DOHH2 (cell line): ENCODE data around the gene COL5A1.

Experiments
- H3F3A ChIP-seq: fragments of 200-600 bp; sonication (generic), shearing (Covaris generic); 2 replicates; pipeline ENCODE4 v1.6.0; 2016; ENCODE audit warnings: antibody characterized with exemption, mild to moderate bottlenecking; ENCODE audit not compliant: control insufficient read depth, insufficient read depth
- H3K27ac ChIP-seq: fragments of 200-600 bp; sonication (generic); 2 replicates; pipeline ENCODE4 v1.5.1; 2014; ENCODE audit warnings: low read depth, mild to moderate bottlenecking, low read length, moderate library complexity
- H3K27me3 ChIP-seq: fragments of 200-600 bp; sonication (generic); 2 replicates; pipeline ENCODE4 v1.6.1; 2014; ENCODE audit warnings: mild to moderate bottlenecking, low read length, mixed read lengths; ENCODE audit not compliant: control insufficient read depth
- H3K36me3 ChIP-seq: fragments of 200-600 bp; sonication (generic); 2 replicates; pipeline ENCODE4 v1.6.1; 2014; ENCODE audit warnings: mild to moderate bottlenecking, low read length, moderate library complexity, mixed read lengths; ENCODE audit not compliant: control insufficient read depth
- H3K4me1 ChIP-seq: fragments of 200-600 bp; sonication (generic); 2 replicates; pipeline ENCODE4 v1.6.1; 2014; ENCODE audit warnings: mild to moderate bottlenecking, low read length, mixed read lengths; ENCODE audit not compliant: control insufficient read depth
- H3K4me2 ChIP-seq: fragments of 200-600 bp; sonication (generic); 2 replicates; pipeline ENCODE4 v1.6.0; 2014; ENCODE audit warnings: mild to moderate bottlenecking, low read length, moderate library complexity
- H3K4me3 ChIP-seq: fragments of 200-600 bp; sonication (generic); 2 replicates; pipeline ENCODE4 v1.5.1; 2014; ENCODE audit warnings: mild to moderate bottlenecking, low read length, mixed read lengths
- H3K79me2 ChIP-seq: fragments of 200-600 bp; sonication (generic); 2 replicates; pipeline ENCODE4 v1.6.1; 2014; ENCODE audit warnings: mild to moderate bottlenecking, low read length, mixed read lengths; ENCODE audit not compliant: control insufficient read depth
- H3K9me2 ChIP-seq: fragments of 200-600 bp; sonication (generic); replicated peaks from 2 replicates; pipeline ENCODE4 v1.6.1; 2014; ENCODE audit warnings: mild to moderate bottlenecking, low read length, mixed read lengths; ENCODE audit not compliant: control insufficient read depth
- H3K9me3 ChIP-seq: fragments of 200-600 bp; sonication (generic); 2 replicates; pipeline ENCODE4 v1.6.1; 2014; ENCODE audit warnings: antibody characterized with exemption, low read length, mixed read lengths; ENCODE audit not compliant: control insufficient read depth, insufficient read depth
- H4K20me1 ChIP-seq: fragments of 200-600 bp; sonication (generic); 2 replicates; pipeline ENCODE4 v1.6.0; 2014; ENCODE audit warnings: low read depth, mild to moderate bottlenecking, antibody characterized with exemption, low read length, moderate library complexity; ENCODE audit not compliant: control insufficient read depth, insufficient read depth
- CTCF ChIP-seq: fragments of 200-600 bp; sonication (generic); IDR thresholded peaks from one replicate; pipeline ENCODE4 v1.5.1; 2014; ENCODE audit warnings: antibody characterized with exemption, mild to moderate bottlenecking, low read depth, low read length; ENCODE audit not compliant: poor library complexity, severe bottlenecking
- EZH2phosphoT487 ChIP-seq: fragments of 200-600 bp; sonication (generic); IDR thresholded peaks from 2 replicates; pipeline ENCODE4 v1.6.1; 2017; ENCODE audit warnings: borderline replicate concordance, mild to moderate bottlenecking, antibody characterized with exemption, low read length, moderate library complexity, mixed read lengths

COL5A1 gene

GRCh38 chr9:134593286-134594077 lies 48.1 kb upstream of the COL5A1 start:
- TF ChIP-seq CTCF = no peak
- TF ChIP-seq EZH2phosphoT487 = no peak
- no peaks in the 10 kb centered on the region for H3K36me3 ChIP-seq
- H3F3A ChIP-seq = 0 out of 2 replicates have a peak, but pooled peaks cover 5% of the 10 kb centered on the region
- H3K27me3 ChIP-seq = no peaks in the 10 kb centered on the region
- no peak overlapping the region for H3K4me3 ChIP-seq
- H4K20me1 ChIP-seq = no peaks in the 10 kb centered on the region
- no peaks in the 10 kb centered on the region for H3K79me2 ChIP-seq
- no peaks in the 10 kb centered on the region for H3K4me1 ChIP-seq
- no peak overlapping the region for H3K4me2 ChIP-seq
- H3K27ac ChIP-seq = no peak overlapping the region
- H3K9me3 ChIP-seq = peaks cover 4% of the 10 kb centered on the region; the same call in 1 of the 2 replicates
- no peaks in the 10 kb centered on the region for H3K9me2 ChIP-seq

- H3K4me2 ChIP-seq = no peak overlapping the region
- no peaks in the 10 kb centered on the region for H4K20me1 ChIP-seq
- H3K27ac ChIP-seq = no peak overlapping the region
- H3K9me3 ChIP-seq = peaks cover 4% of the 10 kb centered on the region; the same call in 1 of the 2 replicates
- H3K36me3 ChIP-seq = no peaks in the 10 kb centered on the region
- 0 out of 2 replicates have a peak, but pooled peaks cover 5% of the 10 kb centered on the region for H3F3A ChIP-seq
- no peaks in the 10 kb centered on the region for H3K9me2 ChIP-seq
- H3K4me1 ChIP-seq = no peaks in the 10 kb centered on the region
- no peak for TF ChIP-seq CTCF
- TF ChIP-seq EZH2phosphoT487 = no peak
- no peaks in the 10 kb centered on the region for H3K79me2 ChIP-seq
- no peaks in the 10 kb centered on the region for H3K27me3 ChIP-seq
- no peak overlapping the region for H3K4me3 ChIP-seq
Observed at GRCh38 chr9:134594078-134594941, 47.3 kb upstream of the COL5A1 start.

GRCh38 chr9:134595014-134595413 lies 46.6 kb upstream of the COL5A1 start:
- Histone ChIP-seq H3K27ac (no peak overlapping the region), H3K27me3 (no peaks in the 10 kb centered on the region), H3K9me2 (no peaks in the 10 kb centered on the region), H4K20me1 (no peaks in the 10 kb centered on the region), H3K4me2 (no peak overlapping the region), H3K4me1 (no peaks in the 10 kb centered on the region), H3K9me3 (peaks cover 4% of the 10 kb centered on the region; the same call in 1 of the 2 replicates), H3K4me3 (no peak overlapping the region), H3F3A (0 out of 2 replicates have a peak, but pooled peaks cover 5% of the 10 kb centered on the region), H3K36me3 (no peaks in the 10 kb centered on the region), H3K79me2 (no peaks in the 10 kb centered on the region)
- no peak for TF ChIP-seq EZH2phosphoT487
- TF ChIP-seq CTCF = no peak
